Osteocyte (in vitro differentiated cells): ENCODE results near the gene DOCK8. TPM values are rescaled to one million over a fixed set of nuclear protein-coding genes. Genes with fewer than 3 reads are reported as not detected.

Experiments
- DNase-seq: peaks from one replicate; pipeline ENCODE4 v3.0.0; 2021; ENCODE audit warnings: mixed read lengths; ENCODE audit not compliant: unreplicated experiment; ENCODE audit errors: extremely low spot score
- H3K27ac Mint-ChIP-seq: one replicate; pipeline ENCODE4 v1.8.0; 2021; ENCODE audit warnings: mild to moderate bottlenecking, mixed read lengths; ENCODE audit not compliant: unreplicated experiment
- H3K27me3 Mint-ChIP-seq: one replicate; pipeline ENCODE4 v1.8.0; 2021; ENCODE audit warnings: mixed read lengths; ENCODE audit not compliant: unreplicated experiment
- H3K36me3 Mint-ChIP-seq: one replicate; pipeline ENCODE4 v1.8.0; 2021; ENCODE audit warnings: mixed read lengths; ENCODE audit not compliant: unreplicated experiment
- H3K4me1 Mint-ChIP-seq: one replicate; pipeline ENCODE4 v1.8.0; 2021; ENCODE audit warnings: mixed read lengths; ENCODE audit not compliant: unreplicated experiment
- H3K4me3 Mint-ChIP-seq: one replicate; pipeline ENCODE4 v1.8.0; 2021; ENCODE audit warnings: mild to moderate bottlenecking, moderate library complexity, mixed read lengths; ENCODE audit not compliant: unreplicated experiment
- H3K9me3 Mint-ChIP-seq: one replicate; pipeline ENCODE4 v1.8.0; 2021; ENCODE audit warnings: mixed read lengths; ENCODE audit not compliant: unreplicated experiment
- total RNA-seq: library from RNA; stranded (reverse); gene quantifications from 2 replicates; pipeline ENCODE4 v1.2.1, GENCODE V29; 2021
- TF ChIP-seq, protein P1 (sequence below): fragments of 200-600 bp; sonication (generic); IDR thresholded peaks from 2 replicates; pipeline ENCODE4 v1.5.0; 2021; ENCODE audit warnings: antibody characterized with exemption, mild to moderate bottlenecking, moderate library complexity

DOCK8 gene
- total RNA-seq, 1 donor from 2014 or later, result not detected

DNA sequence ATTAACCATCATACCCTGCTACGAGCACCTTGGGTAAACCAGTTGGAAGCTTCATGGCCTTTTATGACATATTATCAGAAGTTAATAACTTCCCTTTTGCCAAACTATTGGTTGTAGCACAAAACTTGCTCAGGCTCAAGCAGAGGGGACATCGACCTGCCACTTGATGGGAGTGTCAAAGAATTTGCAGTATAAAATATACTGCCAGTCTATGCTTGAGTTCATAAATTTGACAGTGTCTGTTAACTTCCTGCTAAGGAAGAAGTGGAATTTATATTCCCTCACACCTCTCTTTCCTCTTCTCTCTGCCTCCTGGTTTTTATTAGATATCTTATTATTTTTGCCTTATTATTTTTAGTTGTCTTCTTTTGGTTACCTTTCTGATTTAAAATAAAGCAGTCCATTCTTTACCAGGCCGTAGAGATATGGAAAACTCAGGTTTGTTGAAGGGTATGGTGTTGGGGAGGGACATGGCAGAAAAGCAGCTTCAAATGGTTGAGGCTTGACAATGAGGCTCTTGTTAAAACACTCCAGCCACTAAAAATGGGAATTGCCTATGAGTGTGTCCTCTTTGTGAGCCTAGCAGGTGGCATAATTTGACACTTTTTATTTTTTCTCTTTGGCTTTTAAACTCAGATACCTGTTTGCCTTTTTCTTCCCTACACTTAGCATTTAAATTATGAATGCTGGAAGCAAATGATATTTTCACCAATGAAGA is 298.0 kb downstream of the DOCK8 start:
- no peak for DNase-seq
- Mint-ChIP-seq H3K4me1 (no peaks in the 10 kb centered on the region), H3K9me3 (peaks cover 7% of the 10 kb centered on the region), H3K27me3 (peaks cover 17% of the 10 kb centered on the region), H3K4me3 (no peak overlapping the region), H3K36me3 (no peaks in the 10 kb centered on the region), H3K27ac (no peak overlapping the region)
- TF ChIP-seq, protein P1, sequence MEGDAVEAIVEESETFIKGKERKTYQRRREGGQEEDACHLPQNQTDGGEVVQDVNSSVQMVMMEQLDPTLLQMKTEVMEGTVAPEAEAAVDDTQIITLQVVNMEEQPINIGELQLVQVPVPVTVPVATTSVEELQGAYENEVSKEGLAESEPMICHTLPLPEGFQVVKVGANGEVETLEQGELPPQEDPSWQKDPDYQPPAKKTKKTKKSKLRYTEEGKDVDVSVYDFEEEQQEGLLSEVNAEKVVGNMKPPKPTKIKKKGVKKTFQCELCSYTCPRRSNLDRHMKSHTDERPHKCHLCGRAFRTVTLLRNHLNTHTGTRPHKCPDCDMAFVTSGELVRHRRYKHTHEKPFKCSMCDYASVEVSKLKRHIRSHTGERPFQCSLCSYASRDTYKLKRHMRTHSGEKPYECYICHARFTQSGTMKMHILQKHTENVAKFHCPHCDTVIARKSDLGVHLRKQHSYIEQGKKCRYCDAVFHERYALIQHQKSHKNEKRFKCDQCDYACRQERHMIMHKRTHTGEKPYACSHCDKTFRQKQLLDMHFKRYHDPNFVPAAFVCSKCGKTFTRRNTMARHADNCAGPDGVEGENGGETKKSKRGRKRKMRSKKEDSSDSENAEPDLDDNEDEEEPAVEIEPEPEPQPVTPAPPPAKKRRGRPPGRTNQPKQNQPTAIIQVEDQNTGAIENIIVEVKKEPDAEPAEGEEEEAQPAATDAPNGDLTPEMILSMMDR, result no peak

Other genes starting within 250 kb of the DOCK8 start
- 15.0 and 15.5 TPM in 2 replicates for gene WASHC1, start 185.4 kb upstream of the DOCK8 start, total RNA-seq
- 0.24 and 0.43 TPM in 2 replicates for gene FOXD4, start 96.4 kb upstream of the DOCK8 start, total RNA-seq
- gene ZNG1A, start 35.8 kb upstream of the DOCK8 start, total RNA-seq, result 22.0 and 26.3 TPM in 2 replicates